IMR-90 (cell line): ENCODE data around the gene GPC5. TPM values are rescaled to one million over a fixed set of nuclear protein-coding genes. Genes with fewer than 3 reads are reported as not detected.

Experiments
- ATAC-seq: fragments of 200-7000 bp; cut with Tn5 transposase; 2 replicates; pipeline ENCODE4 v1.9.1; 2020; ENCODE audit warnings: low read depth, mild to moderate bottlenecking, moderate library complexity
- BruUV-seq: library from RNA; stranded (reverse); fragments of 400-500 nt; replicated peaks from 2 replicates; lab custom pipeline; 2021; lab: Mats Ljungman, UMichigan
- CTCF ChIA-PET: fragments of 300-600 bp; formaldehyde crosslinking; extraction: SDS; loops from one replicate; lab custom pipeline; 2021; ENCODE audit warnings: antibody characterized with exemption; lab: Yijun Ruan, JAX
- POLR2A ChIA-PET: fragments of 300-600 bp; sonication (Branson Sonifier 250); formaldehyde crosslinking; loops from one replicate; lab custom pipeline; 2022; ENCODE audit warnings: antibody characterized with exemption; ENCODE audit not compliant: unreplicated experiment; lab: Charles Lee
- DNase-seq: peaks from one replicate; pipeline ENCODE4 v3.0.0; 2013
- H2AFZ ChIP-seq: replicated peaks from 2 replicates; pipeline ENCODE3; 2013; ENCODE audit warnings: low read length, mild to moderate bottlenecking; ENCODE audit not compliant: poor library complexity
- H2AK5ac ChIP-seq: 2 replicates; pipeline ENCODE4 v1.6.1; 2013; ENCODE audit warnings: low read depth, low read length, inconsistent platforms
- H2AK9ac ChIP-seq: replicated peaks from 2 replicates; pipeline ENCODE3; 2013; ENCODE audit warnings: mild to moderate bottlenecking, low read depth, low read length, moderate library complexity; ENCODE audit not compliant: poor library complexity
- H2BK120ac ChIP-seq: 2 replicates; pipeline ENCODE4 v1.6.1; 2013; ENCODE audit warnings: low read depth, low read length, inconsistent platforms
- H2BK15ac ChIP-seq: 3 replicates; pipeline ENCODE4 v1.6.1; 2013; ENCODE audit warnings: low read depth, low read length, inconsistent platforms
- H2BK20ac ChIP-seq: 2 replicates; pipeline ENCODE4 v1.6.1; 2013; ENCODE audit warnings: low read depth, mild to moderate bottlenecking, inconsistent platforms, low read length, moderate library complexity
- H2BK5ac ChIP-seq: 2 replicates; pipeline ENCODE4 v1.6.1; 2013; ENCODE audit warnings: mild to moderate bottlenecking, low read depth, low read length, inconsistent platforms; ENCODE audit not compliant: poor library complexity, severe bottlenecking
- H3K14ac ChIP-seq: replicated peaks from 2 replicates; pipeline ENCODE4 v1.6.1; 2013; ENCODE audit warnings: low read depth, low read length, inconsistent platforms
- H3K18ac ChIP-seq: 2 replicates; pipeline ENCODE4 v1.6.1; 2013; ENCODE audit warnings: low read depth, low read length, control low read depth
- H3K23ac ChIP-seq: 2 replicates; pipeline ENCODE4 v1.6.1; 2013; ENCODE audit warnings: low read depth, low read length, inconsistent platforms
- H3K27ac ChIP-seq: 2 replicates; pipeline ENCODE4 v1.5.1; 2013; ENCODE audit warnings: mild to moderate bottlenecking, control low read depth, low read length; ENCODE audit not compliant: insufficient read depth
- H3K27me3 ChIP-seq: 2 replicates; pipeline ENCODE4 v1.6.1; 2013; ENCODE audit warnings: low read length; ENCODE audit not compliant: control insufficient read depth, insufficient read depth
- H3K36me3 ChIP-seq: 2 replicates; pipeline ENCODE4 v1.6.1; 2013; ENCODE audit warnings: low read length, mixed read lengths; ENCODE audit not compliant: control insufficient read depth, insufficient read depth
- H3K4ac ChIP-seq: 2 replicates; pipeline ENCODE4 v1.6.1; 2013; ENCODE audit warnings: low read depth, low read length, inconsistent platforms
- H3K4me1 ChIP-seq: 2 replicates; pipeline ENCODE4 v1.6.1; 2013; ENCODE audit warnings: low read length, mixed read lengths; ENCODE audit not compliant: control insufficient read depth, insufficient read depth
- H3K4me2 ChIP-seq: 2 replicates; pipeline ENCODE4 v1.6.1; 2013; ENCODE audit warnings: low read depth, mild to moderate bottlenecking, control low read depth, low read length, moderate library complexity
- H3K4me3 ChIP-seq: 2 replicates; pipeline ENCODE4 v1.5.1; 2013; ENCODE audit warnings: low read depth, mild to moderate bottlenecking, control low read depth, low read length, moderate library complexity; ENCODE audit not compliant: insufficient read depth
- H3K56ac ChIP-seq: 2 replicates; pipeline ENCODE4 v1.6.1; 2013; ENCODE audit warnings: low read length, inconsistent platforms; ENCODE audit not compliant: insufficient read depth; ENCODE audit errors: extremely low read depth
- H3K79me1 ChIP-seq, 2 experiments: 2 replicates each; pipeline ENCODE4 v1.6.1; 2013; ENCODE audit warnings: low read length in 2 of 2, inconsistent platforms in 1 of 2, low read depth in 1 of 2
- H3K9ac ChIP-seq: 2 replicates; pipeline ENCODE4 v1.6.1; 2013; ENCODE audit warnings: low read depth, low read length, control low read depth
- H3K9me1 ChIP-seq: 2 replicates; pipeline ENCODE4 v1.6.1; 2013; ENCODE audit warnings: low read length, inconsistent platforms; ENCODE audit not compliant: insufficient read depth
- H3K9me3 ChIP-seq: 2 replicates; pipeline ENCODE4 v1.6.1; 2013; ENCODE audit warnings: low read length; ENCODE audit not compliant: control insufficient read depth, insufficient read depth
- H4K20me1 ChIP-seq: 2 replicates; pipeline ENCODE4 v1.6.1; 2013; ENCODE audit warnings: low read length, inconsistent platforms; ENCODE audit not compliant: insufficient read depth
- H4K5ac ChIP-seq: 2 replicates; pipeline ENCODE4 v1.6.1; 2013; ENCODE audit warnings: mild to moderate bottlenecking, low read depth, low read length, control low read depth
- H4K8ac ChIP-seq, 2 experiments: 2 replicates each; pipeline ENCODE4 v1.6.1; 2013; ENCODE audit warnings: low read depth in 2 of 2, low read length in 2 of 2, control low read depth in 1 of 2, inconsistent platforms in 1 of 2
- H4K91ac ChIP-seq: 2 replicates; pipeline ENCODE4 v1.6.1; 2013; ENCODE audit warnings: low read depth, low read length, inconsistent platforms; ENCODE audit not compliant: insufficient read depth
- CEBPB ChIP-seq: IDR thresholded peaks from 2 replicates; pipeline ENCODE4 v1.6.1; 2012; ENCODE audit warnings: low read depth, low read length, improper control_type of control experiment
- FOS ChIP-seq: fragments of 150-350 bp; IDR thresholded peaks from 2 replicates; pipeline ENCODE4 v1.6.1; 2016; ENCODE audit warnings: low read depth, low read length
- MAFK ChIP-seq: IDR thresholded peaks from 2 replicates; pipeline ENCODE4 v1.6.1; 2012; ENCODE audit warnings: low read depth, low read length, improper control_type of control experiment
- MAZ ChIP-seq: IDR thresholded peaks from 2 replicates; pipeline ENCODE4 v1.6.1; 2012; ENCODE audit warnings: low read depth, mild to moderate bottlenecking, low read length, improper control_type of control experiment, moderate library complexity, borderline replicate concordance
- MXI1 ChIP-seq: IDR thresholded peaks from 2 replicates; pipeline ENCODE4 v1.6.1; 2012; ENCODE audit warnings: low read depth, mild to moderate bottlenecking, low read length, moderate library complexity, borderline replicate concordance
- RAD21 ChIP-seq: IDR thresholded peaks from 2 replicates; pipeline ENCODE4 v1.6.1; 2012; ENCODE audit warnings: low read length, improper control_type of control experiment
- RCOR1 ChIP-seq: IDR thresholded peaks from 2 replicates; pipeline ENCODE4 v1.6.1; 2012; ENCODE audit warnings: mild to moderate bottlenecking, low read length, improper control_type of control experiment; ENCODE audit not compliant: insufficient replicate concordance
- RFX5 ChIP-seq: IDR thresholded peaks from 2 replicates; pipeline ENCODE4 v1.8.0; 2012; ENCODE audit warnings: low read depth, mild to moderate bottlenecking, low read length, moderate library complexity
- SMC3 ChIP-seq: fragments of 150-350 bp; IDR thresholded peaks from 2 replicates; pipeline ENCODE4 v1.6.1; 2016; ENCODE audit warnings: low read depth, mild to moderate bottlenecking, antibody characterized with exemption, low read length, moderate library complexity
- WGBS, 2 experiments: methylation state at CpG; one replicate each; pipeline versions ENCODE4 v1.1.5 to v1.1.7; 2013; ENCODE audit warnings: missing lambda C conversion rate in 2 of 2; ENCODE audit not compliant: insufficient read length in 1 of 2; ENCODE audit errors: extremely low coverage in 2 of 2; 5-methylcytosine and 5-hydroxymethylcytosine counted together
- dilution Hi-C: fragments of 300-500 bp; cut with HindIII; formaldehyde crosslinking; loops from one replicate; pipeline ENCODE4 v1.14.3; 2018; ENCODE audit warnings: low sequenced_read_pairs; ENCODE audit not compliant: unreplicated experiment
- in situ Hi-C: fragments of 300-500 bp; cut with MboI; formaldehyde crosslinking; loops from 3 replicates; pipeline ENCODE4 v1.14.3; 2019; ENCODE audit warnings: low sequenced_read_pairs, inconsistent platforms, mixed read lengths
- intact Hi-C: fragments of 100-400 bp; cut with micrococcal nuclease; formaldehyde crosslinking; loops from 2 replicates; pipeline ENCODE4 v1.10.0; 2022
- polyA plus RNA-seq, 3 experiments: library from polyadenylated mRNA; depleted of rRNA; stranded (reverse); fragments of >200 nt; gene quantifications; 2 replicates each; pipeline ENCODE4 v1.2.3, GENCODE V29; 2012; ENCODE audit warnings: low replicate concordance in 1 of 3
- total RNA-seq: library from RNA; depleted of rRNA; stranded (reverse); fragments of >200 nt; gene quantifications from 2 replicates; pipeline ENCODE4 v1.2.3, GENCODE V29; 2012

GPC5 gene
- total and polyA plus RNA-seq, 2 of the 4 experiments (the other 2 are of a cell fraction) = 0.94 to 1.8 TPM

- intact Hi-C loops = no loop called here
- H3K56ac ChIP-seq = no peak overlapping the region
Measured at GRCh38 chr13:91571681-91572080, 173.3 kb downstream of the GPC5 start.

More at GRCh38 chr13:91571681-91572080, 173.3 kb downstream of the GPC5 start:
- no peaks in the 10 kb centered on the region for H3K9me1 ChIP-seq
- H3K36me3 ChIP-seq = no peaks in the 10 kb centered on the region
- H2BK5ac ChIP-seq = no peak overlapping the region
- H4K8ac ChIP-seq = no peak overlapping the region
- H3K4me3 ChIP-seq = no peak overlapping the region
- no peaks in the 10 kb centered on the region for H3K79me1 ChIP-seq
- H4K5ac ChIP-seq = no peak overlapping the region
- DNase-seq (no peak), ATAC-seq (no peak)
- H2BK120ac ChIP-seq = no peak overlapping the region
- H3K4me2 ChIP-seq = no peak overlapping the region
- no peaks in the 10 kb centered on the region for H3K4me1 ChIP-seq
- no peak overlapping the region for H2BK15ac ChIP-seq
- WGBS, 2 experiments = no CpG with 5 or more reads among the region's 5 CpGs
- in situ Hi-C loops = no loop called here
- no peak overlapping the region for H2AK5ac ChIP-seq
- H4K20me1 ChIP-seq = no peaks in the 10 kb centered on the region
- CTCF ChIA-PET = no interaction called here
- no TSS peak for BruUV-seq
- H2BK20ac ChIP-seq = no peak overlapping the region
- no peak overlapping the region for H3K4ac ChIP-seq
- H3K9ac ChIP-seq = no peak overlapping the region
- no peak overlapping the region for H4K91ac ChIP-seq
- no peak overlapping the region for H3K14ac ChIP-seq
- H3K23ac ChIP-seq = no peak overlapping the region
- H2AK9ac ChIP-seq = no peak overlapping the region
- POLR2A ChIA-PET = no interaction called here
- TF ChIP-seq FOS (no peak), SMC3 (no peak), RCOR1 (no peak), RAD21 (no peak), CEBPB (no peak), RFX5 (no peak), MXI1 (no peak), MAZ (no peak), MAFK (no peak)
- dilution Hi-C loops = no loop called here
- peaks cover 4% of the 10 kb centered on the region; the same call in 1 of the 2 replicates for H3K9me3 ChIP-seq
- no peaks in the 10 kb centered on the region for H3K27me3 ChIP-seq
- no peak overlapping the region for H3K18ac ChIP-seq
- no peak overlapping the region for H2AFZ ChIP-seq
- no peak overlapping the region for H3K27ac ChIP-seq
